Heart right ventricle (tissue), 16 donors: ENCODE results near the gene MBD3L2B. TPM values are rescaled to one million over a fixed set of nuclear protein-coding genes. Genes with fewer than 3 reads are reported as not detected.
"Not testable (repeated sequence)": the region's sequence is repeated elsewhere in the genome, so short reads cannot be mapped to it uniquely, and the experiment has no call there.

ENCODE experiments used
- ATAC-seq, 8 donors: fragments of 200-7000 bp; cut with Tn5 transposase; one replicate each; pipeline ENCODE4 v1.9.1; 2020; ENCODE audit warnings: mild to moderate bottlenecking in 8 of 8, moderate library complexity in 8 of 8, moderate number of reproducible peaks in 1 of 8
- DNase-seq, 2 donors: peaks; one replicate each; pipeline ENCODE4 v3.0.0-alpha.2; 2020
- H3K27ac ChIP-seq, 10 donors: fragments of 200-600 bp; sonication (generic) in 2 of 10; one replicate each; pipeline versions ENCODE4 v1.5.0 to v1.8.0; 2020 to 2022; ENCODE audit warnings: mild to moderate bottlenecking in 3 of 10
- H3K27me3 ChIP-seq, 7 donors: fragments of 200-600 bp; one replicate each; pipeline ENCODE4 v1.8.0; 2021 to 2022; ENCODE audit warnings: mild to moderate bottlenecking in 2 of 7
- H3K36me3 ChIP-seq, 9 donors: fragments of 200-600 bp; sonication (generic) in 1 of 9; one replicate each; pipeline versions ENCODE4 v1.5.0 to v1.8.0; 2020 to 2022; ENCODE audit warnings: mild to moderate bottlenecking in 2 of 9
- H3K4me1 ChIP-seq, 9 donors: fragments of 200-600 bp; sonication (generic) in 1 of 9; one replicate each; pipeline versions ENCODE4 v1.5.0 to v1.8.0; 2020 to 2022; ENCODE audit warnings: mild to moderate bottlenecking in 4 of 9
- H3K4me3 ChIP-seq, 10 donors: fragments of 200-600 bp; sonication (generic) in 2 of 10; one replicate each; pipeline versions ENCODE4 v1.5.0 to v1.8.0; 2020 to 2022; ENCODE audit warnings: mild to moderate bottlenecking in 7 of 10, moderate library complexity in 2 of 10
- H3K9me3 ChIP-seq, 11 donors: fragments of 200-600 bp in 10 of 11; sonication (generic) in 2 of 11; one replicate each; pipeline versions ENCODE4 v1.5.0 to v1.8.0; 2013 to 2022; ENCODE audit warnings: mild to moderate bottlenecking in 2 of 11, control low read depth in 1 of 11, moderate library complexity in 1 of 11
- WGBS, 2 donors: extraction: QIAGEN DNeasy Blood & Tissue Kit; methylation state at CpG; one replicate each; pipeline ENCODE4 v1.1.7; 2013; ENCODE audit warnings: inconsistent platforms in 1 of 2; 5-methylcytosine and 5-hydroxymethylcytosine counted together
- intact Hi-C, 10 donors: fragments of 100-400 bp; cut with DNase I; formaldehyde crosslinking; loops; one replicate each; pipeline versions ENCODE4 v1.11.1 to v1.14.2; 2022
- polyA plus RNA-seq, 2 donors: library from polyadenylated mRNA; stranded (reverse); fragments of 200-250 nt; gene quantifications; one replicate each; pipeline ENCODE4 v1.2.3, GENCODE V29; 2013
- total RNA-seq, 10 donors: library from RNA; stranded (reverse); fragmentation: NEBNext Ultra II Directional in 3 of 10; extraction: Animal tissue kit (Norgen Biotek cat#: 25700) in 3 of 10; gene quantifications; one replicate each; pipeline versions ENCODE4 v1.2.1 to v1.2.4, GENCODE V29; 2021 to 2023
- donor health status: Arrhythmogenic right ventricular cardiomyopathy.
- donor health status: ischemic (EF 13 %, LVEDD 7.1; RV severe dilation, severe dysfunction).
- donor health status: healthy with polysubstance abuse.
- donor health status: DM: no; HTN: yes; CAD: no.
- donor health status: DM: no; HTN: no; CAD: no.
- donor health status: ischemic (EF 25% LVEDD 6.9; RV normal size, moderate dysfunction).
- donor health status: ischemic (EF 25% LVEDD 5.7; RV mildly dilated, moderate dysfunction).
- donor health status: healthy.
- donor health status: DM: yes; HTN: yes; CAD: no.
- donor health status: Ischemic cardiomyopathy.
- donor health status: ischemic (EF 35%, LVEDD 5.7; RV mildly dilated, moderate dysfunction).
- donor health status: nonischemic (EF 11% LVEDD 7.7; RV severe dilation, severe dysfunction).
- donor health status: DM: yes; HTN: yes; CAD: no.
- donor health status: PGD.
- donor health status: ischemic (EF 29% LVEDD 5.4; RV normal size, mild dysfunction).
- donor health status: nonischemic (EF 23%, LVEDD 6.1; RV moderate dilation, normal function).

The MBD3L2B gene
- total and polyA plus RNA-seq, 12 donors, result not detected

- intact Hi-C loops, H3K4me3 ChIP-seq, H3K4me1 ChIP-seq, ATAC-seq, H3K27ac ChIP-seq, H3K9me3 ChIP-seq, H3K36me3 ChIP-seq, DNase-seq, H3K27me3 ChIP-seq: not testable (repeated sequence)
- WGBS, 2 donors, result 93 to 97% methylated on average over 12 of the region's 14 CpGs
Measured at GRCh38 chr19:7055679-7056078, 34.4 kb upstream of the MBD3L2B start.

- 93 to 95% methylated on average over 12 of the region's 14 CpGs for WGBS, 2 donors
- H3K36me3 ChIP-seq, intact Hi-C loops, ATAC-seq, DNase-seq, H3K9me3 ChIP-seq, H3K27ac ChIP-seq, H3K4me1 ChIP-seq, H3K4me3 ChIP-seq, H3K27me3 ChIP-seq: not testable (repeated sequence)
Measured at GRCh38 chr19:7054635-7055368, 33.6 kb upstream of the MBD3L2B start.

GRCh38 chr19:7052896-7053295 is 31.7 kb upstream of the MBD3L2B start:
- intact Hi-C loops, H3K27me3 ChIP-seq, H3K9me3 ChIP-seq, H3K27ac ChIP-seq, ATAC-seq, H3K4me3 ChIP-seq, H3K36me3 ChIP-seq, H3K4me1 ChIP-seq, DNase-seq: not testable (repeated sequence)
- WGBS, 2 donors, result 81 to 82% methylated on average over 7 of the region's 7 CpGs

- H3K4me3 ChIP-seq, H3K27me3 ChIP-seq, H3K4me1 ChIP-seq, DNase-seq, H3K36me3 ChIP-seq, H3K9me3 ChIP-seq, H3K27ac ChIP-seq, ATAC-seq, intact Hi-C loops: not testable (repeated sequence)
- WGBS, 2 donors, result 76 to 83% methylated on average over 2 of the region's 5 CpGs
Measured at GRCh38 chr19:7051421-7051820, 30.2 kb upstream of the MBD3L2B start.

GRCh38 chr19:7049021-7049420 is 27.8 kb upstream of the MBD3L2B start, which contains the start of gene MBD3L2:
MBD3L2 (plus strand) TSS chr19:7049321; CDS start chr19:7049374, 53 bp downstream.
- WGBS, 2 donors, result no CpG with 5 or more reads among the region's 7 CpGs
- H3K27me3 ChIP-seq, intact Hi-C loops, H3K4me1 ChIP-seq, H3K4me3 ChIP-seq, DNase-seq, H3K27ac ChIP-seq, H3K36me3 ChIP-seq, ATAC-seq, H3K9me3 ChIP-seq: not testable (repeated sequence)

GRCh38 chr19:7041563-7041962 is 20.3 kb upstream of the MBD3L2B start:
- H3K9me3 ChIP-seq, ATAC-seq, intact Hi-C loops, H3K4me1 ChIP-seq, H3K4me3 ChIP-seq, H3K27me3 ChIP-seq, H3K36me3 ChIP-seq, H3K27ac ChIP-seq, DNase-seq: not testable (repeated sequence)
- WGBS, 2 donors, result no CpG with 5 or more reads among the region's 2 CpGs

- not testable (repeated sequence) for DNase-seq, H3K9me3 ChIP-seq
Measured at GRCh38 chr19:7040079-7040478, 18.8 kb upstream of the MBD3L2B start, which contains the start of gene MBD3L4. MBD3L4 (minus strand) TSS chr19:7040179; CDS start chr19:7040144, 35 bp downstream.

GRCh38 chr19:7030278-7030677 is 9.0 kb upstream of the MBD3L2B start, which contains the start of gene MBD3L5:
MBD3L5 (plus strand) TSS chr19:7030578; CDS start chr19:7030612, 34 bp downstream.
- H3K4me3 ChIP-seq, intact Hi-C loops, DNase-seq, ATAC-seq, H3K36me3 ChIP-seq, H3K27me3 ChIP-seq, H3K4me1 ChIP-seq, H3K9me3 ChIP-seq, H3K27ac ChIP-seq: not testable (repeated sequence)
- no CpG with 5 or more reads among the region's 9 CpGs for WGBS, 2 donors

More at GRCh38 chr19:7040079-7040478, 18.8 kb upstream of the MBD3L2B start, which contains the start of gene MBD3L4:
- H3K36me3 ChIP-seq, H3K27me3 ChIP-seq, ATAC-seq, H3K27ac ChIP-seq, intact Hi-C loops, H3K4me3 ChIP-seq, H3K4me1 ChIP-seq: not testable (repeated sequence)
- WGBS, 2 donors, result no CpG with 5 or more reads among the region's 9 CpGs

GRCh38 chr19:7028790-7029189 is 7.6 kb upstream of the MBD3L2B start:
- H3K9me3 ChIP-seq, H3K36me3 ChIP-seq, H3K4me3 ChIP-seq, H3K27ac ChIP-seq, DNase-seq, ATAC-seq, H3K4me1 ChIP-seq, intact Hi-C loops, H3K27me3 ChIP-seq: not testable (repeated sequence)
- no CpG with 5 or more reads among the region's 1 CpG for WGBS, 2 donors
